Measurements from ENCODE around the gene C2CD5.

C2CD5 gene

DNA sequence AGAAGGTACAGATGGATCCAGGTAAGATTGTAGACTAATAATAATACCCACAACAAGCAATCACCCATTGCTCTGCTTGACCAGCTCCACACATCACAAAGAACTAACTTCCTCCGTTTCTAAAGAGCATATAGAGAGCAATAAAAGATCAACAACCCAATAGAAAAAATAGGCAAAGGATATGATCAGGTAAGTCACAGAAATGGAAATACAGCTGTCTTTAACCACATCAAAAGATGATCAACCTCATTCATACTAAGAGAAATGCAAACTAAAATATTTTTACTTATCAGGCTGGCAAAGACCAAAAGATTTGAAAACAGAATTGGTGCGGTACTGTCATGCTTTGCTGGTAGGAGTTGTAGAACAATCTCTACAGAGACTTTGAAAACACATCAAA lies 8.9 kb downstream of the C2CD5 start:
- Histone ChIP-seq H3K36me3 (ENCODE audit: control insufficient read depth in 4 of 4, insufficient read depth in 4 of 4, low read length in 3 of 4) (peaks cover 4 to 28% (median 16%) of the 10 kb centered on the region in 4 experiments), H3K9me3 (ENCODE audit: control extremely low read depth in 1 of 5, control insufficient read depth in 4 of 5, insufficient read depth in 2 of 5, low read depth in 1 of 5, low read length in 4 of 5) (peaks cover 0 to 10% (median 3%) of the 10 kb centered on the region in 5 experiments), H3K4me1 (ENCODE audit: control extremely low read depth in 1 of 4, control insufficient read depth in 4 of 4, insufficient read depth in 4 of 4, low read length in 3 of 4) (peaks cover 0 to 12% (median 5%) of the 10 kb centered on the region in 4 experiments), H3K27ac (ENCODE audit: insufficient read depth in 1 of 2, low read depth in 1 of 2, low read length in 2 of 2, poor library complexity in 1 of 2, severe bottlenecking in 2 of 2) (no peak overlapping the region), H3K4me3 (ENCODE audit: control insufficient read depth in 1 of 7, extremely low read depth in 1 of 7, insufficient read depth in 4 of 7, low read depth in 2 of 7, low read length in 6 of 7) (no peak overlapping the region), H3K27me3 (replicated peaks in 2 of 5; ENCODE audit: control insufficient read depth in 4 of 5, insufficient read depth in 5 of 5, low read length in 4 of 5) (no peaks in the 10 kb centered on the region)
- CTCF ChIA-PET = no interaction called here
- DNase-seq = no peak
- POLR2A ChIA-PET = interaction anchor here (0.6 kb wide), 1 partner anchor 41 kb away, joined by 4 read pairs; no protein-coding TSS in a partner anchor
- WGBS (ENCODE audit: insufficient coverage) = 100% methylated on average over 1 of the region's 2 CpGs

DNA sequence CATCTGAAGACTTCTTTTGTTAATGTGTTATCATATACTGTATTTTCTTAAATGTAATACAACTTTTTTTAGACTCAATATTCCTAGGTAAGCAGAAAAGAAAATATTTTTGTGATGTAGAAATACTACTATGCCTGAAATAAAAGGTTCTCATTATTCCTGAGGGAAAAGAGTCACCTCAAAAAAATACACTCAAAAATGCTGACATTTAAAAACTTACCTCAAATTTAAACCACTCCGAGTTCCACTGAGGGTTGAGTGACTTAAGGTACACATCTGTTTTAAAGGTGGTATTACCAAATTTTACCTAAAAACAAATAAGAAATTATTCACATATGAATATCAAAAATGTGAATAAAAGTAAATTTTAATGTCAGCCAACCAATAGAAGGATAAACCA lies 9.3 kb downstream of the C2CD5 start:
- CTCF ChIA-PET = no interaction called here
- H3K9me3 ChIP-seq (ENCODE audit: control extremely low read depth in 1 of 5, control insufficient read depth in 4 of 5, insufficient read depth in 2 of 5, low read depth in 1 of 5, low read length in 4 of 5) = peaks cover 0 to 10% (median 3%) of the 10 kb centered on the region in 5 experiments
- WGBS (ENCODE audit: insufficient coverage) = no CpG with 5 or more reads among the region's 1 CpG
- H3K4me1 ChIP-seq (ENCODE audit: control extremely low read depth in 1 of 4, control insufficient read depth in 4 of 4, insufficient read depth in 4 of 4, low read length in 3 of 4) = peaks cover 0 to 12% (median 5%) of the 10 kb centered on the region in 4 experiments
- no peak overlapping the region for H3K27ac ChIP-seq (ENCODE audit: insufficient read depth in 1 of 2, low read depth in 1 of 2, low read length in 2 of 2, poor library complexity in 1 of 2, severe bottlenecking in 2 of 2)
- no peaks in the 10 kb centered on the region for H3K27me3 ChIP-seq (replicated peaks in 2 of 5; ENCODE audit: control insufficient read depth in 4 of 5, insufficient read depth in 5 of 5, low read length in 4 of 5)
- POLR2A ChIA-PET = no interaction called here
- H3K4me3 ChIP-seq (ENCODE audit: control insufficient read depth in 1 of 7, extremely low read depth in 1 of 7, insufficient read depth in 4 of 7, low read depth in 2 of 7, low read length in 6 of 7) = no peak overlapping the region
- no peak for DNase-seq
- H3K36me3 ChIP-seq (ENCODE audit: control insufficient read depth in 4 of 4, insufficient read depth in 4 of 4, low read length in 3 of 4) = peaks cover 4 to 28% (median 16%) of the 10 kb centered on the region in 4 experiments

DNA sequence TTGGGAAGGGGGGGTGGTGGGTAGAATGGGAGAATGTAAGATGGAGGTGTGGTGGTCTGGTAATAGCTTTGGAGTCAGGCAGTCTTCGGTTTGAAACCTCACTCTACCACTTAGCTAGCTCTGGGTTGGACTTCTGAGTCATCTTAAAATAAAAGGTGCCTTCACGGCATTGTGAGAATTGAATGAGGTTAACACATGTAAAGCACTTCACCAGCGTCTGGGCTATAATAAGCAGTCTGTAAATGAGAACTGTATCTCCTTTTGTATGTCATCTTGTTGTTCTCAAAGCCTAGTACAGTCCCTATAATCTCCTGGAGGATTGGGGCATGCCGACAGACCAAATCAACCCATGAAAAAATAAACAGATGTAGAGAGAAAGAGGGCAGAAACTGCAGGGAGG lies 11.2 kb downstream of the C2CD5 start:
- CTCF ChIA-PET = interaction anchor here (0.9 to 1.9 kb wide), 3 partner anchors 11 to 138 kb away, joined by 3 to 9 read pairs (median 3); partner anchors contain the start of gene C2CD5

DNA sequence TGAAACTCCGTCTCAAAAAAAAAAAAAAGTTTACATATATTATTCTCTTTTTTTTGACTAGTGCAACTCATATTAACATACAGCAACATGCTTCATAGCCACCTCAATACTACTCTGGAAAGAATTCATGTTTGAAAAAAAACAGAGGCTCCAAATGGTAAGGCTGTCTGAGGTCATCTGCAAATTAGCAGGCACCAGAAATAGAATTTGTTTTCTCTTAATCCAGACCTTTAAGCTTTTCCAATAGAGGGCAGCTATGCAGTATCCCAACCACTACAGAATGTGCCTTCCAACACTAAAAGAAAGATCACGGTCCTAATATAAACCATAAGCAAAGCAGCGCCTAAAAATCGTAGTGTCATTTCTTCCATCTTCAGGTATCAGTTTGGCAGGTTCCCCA lies 12.0 kb downstream of the C2CD5 start:
- no peaks in the 10 kb centered on the region for H3K27me3 ChIP-seq (replicated peaks in 2 of 5; ENCODE audit: control insufficient read depth in 4 of 5, insufficient read depth in 5 of 5, low read length in 4 of 5)
- ChIA-PET POLR2A (no interaction called here), CTCF (interaction anchor here (0.9 to 5.5 kb wide), 4 partner anchors 12 to 139 kb away, joined by 3 to 45 read pairs (median 6); partner anchors contain the start of gene C2CD5)
- no peak for DNase-seq
- H3K9me3 ChIP-seq (ENCODE audit: control extremely low read depth in 1 of 5, control insufficient read depth in 4 of 5, insufficient read depth in 2 of 5, low read depth in 1 of 5, low read length in 4 of 5) = peaks cover 0 to 7% (median 3%) of the 10 kb centered on the region in 5 experiments
- H3K36me3 ChIP-seq (ENCODE audit: control insufficient read depth in 4 of 4, insufficient read depth in 4 of 4, low read length in 3 of 4) = peaks cover 8 to 28% (median 16%) of the 10 kb centered on the region in 4 experiments
- WGBS (ENCODE audit: insufficient coverage) = 94% methylated on average over 3 of the region's 4 CpGs
- H3K27ac ChIP-seq (ENCODE audit: insufficient read depth in 1 of 2, low read depth in 1 of 2, low read length in 2 of 2, poor library complexity in 1 of 2, severe bottlenecking in 2 of 2) = no peak overlapping the region
- no peak overlapping the region for H3K4me3 ChIP-seq (ENCODE audit: control insufficient read depth in 1 of 7, extremely low read depth in 1 of 7, insufficient read depth in 4 of 7, low read depth in 2 of 7, low read length in 6 of 7)
- no peaks in the 10 kb centered on the region for H3K4me1 ChIP-seq (ENCODE audit: control extremely low read depth in 1 of 4, control insufficient read depth in 4 of 4, insufficient read depth in 4 of 4, low read length in 3 of 4)

More for the DNA sequence above, 11.2 kb downstream of the C2CD5 start:
- peaks cover 4 to 28% (median 16%) of the 10 kb centered on the region in 4 experiments for H3K36me3 ChIP-seq (ENCODE audit: control insufficient read depth in 4 of 4, insufficient read depth in 4 of 4, low read length in 3 of 4)
- WGBS (ENCODE audit: insufficient coverage) = 100% methylated on average over 4 of the region's 4 CpGs
- no peak overlapping the region for H3K4me3 ChIP-seq (ENCODE audit: control insufficient read depth in 1 of 7, extremely low read depth in 1 of 7, insufficient read depth in 4 of 7, low read depth in 2 of 7, low read length in 6 of 7)
- DNase-seq = no peak
- H3K27me3 ChIP-seq (replicated peaks in 2 of 5; ENCODE audit: control insufficient read depth in 4 of 5, insufficient read depth in 5 of 5, low read length in 4 of 5) = no peaks in the 10 kb centered on the region
- no peaks in the 10 kb centered on the region for H3K4me1 ChIP-seq (ENCODE audit: control extremely low read depth in 1 of 4, control insufficient read depth in 4 of 4, insufficient read depth in 4 of 4, low read length in 3 of 4)
- POLR2A ChIA-PET = no interaction called here
- H3K9me3 ChIP-seq (ENCODE audit: control extremely low read depth in 1 of 5, control insufficient read depth in 4 of 5, insufficient read depth in 2 of 5, low read depth in 1 of 5, low read length in 4 of 5) = peaks cover 0 to 7% (median 3%) of the 10 kb centered on the region in 5 experiments
- H3K27ac ChIP-seq (ENCODE audit: insufficient read depth in 1 of 2, low read depth in 1 of 2, low read length in 2 of 2, poor library complexity in 1 of 2, severe bottlenecking in 2 of 2) = no peak overlapping the region

DNA sequence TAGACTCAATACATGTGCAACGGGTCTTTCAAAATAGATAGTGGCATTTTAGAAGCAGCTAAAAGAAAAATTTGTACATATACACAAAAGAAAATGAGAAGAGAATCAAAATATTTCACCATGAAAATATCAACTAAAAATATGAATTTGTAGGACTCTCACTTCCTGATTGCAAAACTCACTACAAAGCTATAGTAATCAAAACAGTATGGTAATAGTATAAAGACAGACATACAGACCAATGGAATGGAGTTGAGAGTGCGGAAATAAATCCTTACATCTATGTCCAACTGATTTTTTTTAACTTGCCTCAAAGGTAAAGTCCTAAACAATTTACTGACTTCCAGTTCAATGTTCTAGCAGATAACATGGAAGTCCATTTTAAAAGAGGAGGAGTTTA lies 13.1 kb downstream of the C2CD5 start:
- Histone ChIP-seq H3K4me3 (ENCODE audit: control insufficient read depth in 1 of 7, extremely low read depth in 1 of 7, insufficient read depth in 4 of 7, low read depth in 2 of 7, low read length in 6 of 7) (no peak overlapping the region), H3K27ac (ENCODE audit: insufficient read depth in 1 of 2, low read depth in 1 of 2, low read length in 2 of 2, poor library complexity in 1 of 2, severe bottlenecking in 2 of 2) (no peak overlapping the region), H3K27me3 (replicated peaks in 2 of 5; ENCODE audit: control insufficient read depth in 4 of 5, insufficient read depth in 5 of 5, low read length in 4 of 5) (no peaks in the 10 kb centered on the region), H3K36me3 (ENCODE audit: control insufficient read depth in 4 of 4, insufficient read depth in 4 of 4, low read length in 3 of 4) (peaks cover 8 to 33% (median 18%) of the 10 kb centered on the region in 4 experiments), H3K9me3 (ENCODE audit: control extremely low read depth in 1 of 5, control insufficient read depth in 4 of 5, insufficient read depth in 2 of 5, low read depth in 1 of 5, low read length in 4 of 5) (peaks cover 0 to 7% (median 3%) of the 10 kb centered on the region in 5 experiments), H3K4me1 (ENCODE audit: control extremely low read depth in 1 of 4, control insufficient read depth in 4 of 4, insufficient read depth in 4 of 4, low read length in 3 of 4) (no peaks in the 10 kb centered on the region)
- WGBS (ENCODE audit: insufficient coverage) = no CpG with 5 or more reads among the region's 2 CpGs
- CTCF ChIA-PET = interaction anchor here (0.7 to 5.5 kb wide), 9 partner anchors 13 to 141 kb away, joined by 3 to 45 read pairs (median 3); no protein-coding TSS in a partner anchor
- POLR2A ChIA-PET = no interaction called here
- DNase-seq = no peak

DNA sequence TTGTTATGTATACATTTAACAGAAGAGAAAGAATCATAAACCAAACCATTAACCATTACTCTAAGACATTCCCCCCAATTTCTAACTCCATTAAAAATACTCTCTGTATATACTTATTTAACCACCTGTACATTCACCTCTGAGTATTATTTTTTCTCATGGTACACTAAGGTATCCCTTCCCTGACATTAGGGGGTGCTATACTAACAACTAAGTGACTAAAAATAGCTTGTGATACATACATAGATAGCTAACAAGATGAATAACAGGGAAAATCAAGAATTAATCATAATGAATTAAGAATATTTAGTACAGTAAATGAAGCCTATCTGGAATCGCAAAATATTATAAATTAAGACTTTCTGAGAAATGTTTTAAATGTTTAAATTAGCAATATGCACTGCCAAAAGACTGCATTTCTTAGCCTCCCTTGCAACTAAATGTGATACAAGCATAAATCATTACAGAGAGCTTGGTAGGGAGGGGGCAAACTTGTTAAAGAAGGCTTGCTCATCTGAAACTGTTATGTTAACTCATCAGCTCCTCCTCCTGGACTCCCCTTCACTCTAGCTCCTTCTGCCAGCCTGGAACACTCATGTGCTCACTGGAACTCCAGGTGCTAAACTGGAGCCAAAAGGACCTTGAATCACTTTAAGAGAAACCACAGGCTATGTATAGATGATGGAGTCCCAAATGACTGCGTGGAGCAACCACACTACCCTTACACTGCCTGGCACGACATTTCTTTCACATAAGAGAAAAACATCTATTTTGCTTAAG lies 14.9 kb downstream of the C2CD5 start:
- Histone ChIP-seq H3K4me3 (ENCODE audit: control insufficient read depth in 1 of 7, extremely low read depth in 1 of 7, insufficient read depth in 4 of 7, low read depth in 2 of 7, low read length in 6 of 7) (no peak overlapping the region), H3K27ac (ENCODE audit: insufficient read depth in 1 of 2, low read depth in 1 of 2, low read length in 2 of 2, poor library complexity in 1 of 2, severe bottlenecking in 2 of 2) (no peak overlapping the region), H3K4me1 (ENCODE audit: control extremely low read depth in 1 of 4, control insufficient read depth in 4 of 4, insufficient read depth in 4 of 4, low read length in 3 of 4) (no peaks in the 10 kb centered on the region), H3K9me3 (ENCODE audit: control extremely low read depth in 1 of 5, control insufficient read depth in 4 of 5, insufficient read depth in 2 of 5, low read depth in 1 of 5, low read length in 4 of 5) (peaks cover 0 to 7% (median 3%) of the 10 kb centered on the region in 5 experiments), H3K27me3 (replicated peaks in 2 of 5; ENCODE audit: control insufficient read depth in 4 of 5, insufficient read depth in 5 of 5, low read length in 4 of 5) (no peaks in the 10 kb centered on the region), H3K36me3 (ENCODE audit: control insufficient read depth in 4 of 4, insufficient read depth in 4 of 4, low read length in 3 of 4) (peaks cover 8 to 39% (median 20%) of the 10 kb centered on the region in 4 experiments)
- WGBS (ENCODE audit: insufficient coverage) = no CpG with 5 or more reads among the region's 3 CpGs
- ChIA-PET CTCF (interaction anchor here (0.6 to 5.5 kb wide), 14 partner anchors 10 to 142 kb away, joined by 3 to 45 read pairs (median 4); partner anchors contain the start of gene C2CD5), POLR2A (interaction anchor here (1.0 kb wide), 1 partner anchor 15 kb away, joined by 3 read pairs; the partner anchor contains the start of gene C2CD5)
- DNase-seq = peak; percentile 49 to 66 (median 59)

DNA sequence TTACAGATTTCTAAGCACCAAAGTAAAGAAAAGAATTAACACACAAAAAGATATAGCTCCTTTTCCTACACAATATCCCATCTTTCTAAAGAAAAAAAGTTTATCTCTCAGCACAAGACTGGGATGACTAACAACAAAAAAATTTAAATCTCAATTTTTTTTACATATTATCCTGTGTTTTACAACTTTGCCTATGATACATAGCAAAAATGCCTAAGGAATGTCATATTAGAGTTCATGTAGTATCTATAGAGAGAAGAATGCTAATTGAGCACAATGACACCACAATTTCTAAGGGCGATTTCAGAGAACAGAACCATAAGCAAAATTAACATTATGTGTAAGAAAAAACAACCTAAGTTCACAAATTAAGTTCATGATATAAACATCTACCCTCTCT lies 16.3 kb downstream of the C2CD5 start:
- no peak overlapping the region for H3K27ac ChIP-seq (ENCODE audit: insufficient read depth in 1 of 2, low read depth in 1 of 2, low read length in 2 of 2, poor library complexity in 1 of 2, severe bottlenecking in 2 of 2)
- no CpG with 5 or more reads among the region's 1 CpG for WGBS (ENCODE audit: insufficient coverage)
- no peak for DNase-seq

More for the DNA sequence above, 16.3 kb downstream of the C2CD5 start:
- Histone ChIP-seq H3K27me3 (replicated peaks in 2 of 5; ENCODE audit: control insufficient read depth in 4 of 5, insufficient read depth in 5 of 5, low read length in 4 of 5) (no peaks in the 10 kb centered on the region), H3K36me3 (ENCODE audit: control insufficient read depth in 4 of 4, insufficient read depth in 4 of 4, low read length in 3 of 4) (peaks cover 14 to 42% (median 23%) of the 10 kb centered on the region in 4 experiments), H3K4me3 (ENCODE audit: control insufficient read depth in 1 of 7, extremely low read depth in 1 of 7, insufficient read depth in 4 of 7, low read depth in 2 of 7, low read length in 6 of 7) (no peak overlapping the region), H3K4me1 (ENCODE audit: control extremely low read depth in 1 of 4, control insufficient read depth in 4 of 4, insufficient read depth in 4 of 4, low read length in 3 of 4) (no peaks in the 10 kb centered on the region), H3K9me3 (ENCODE audit: control extremely low read depth in 1 of 5, control insufficient read depth in 4 of 5, insufficient read depth in 2 of 5, low read depth in 1 of 5, low read length in 4 of 5) (peaks cover 0 to 6% (median 3%) of the 10 kb centered on the region in 5 experiments)
- ChIA-PET POLR2A (no interaction called here), CTCF (interaction anchor here (1.0 to 5.5 kb wide), 5 partner anchors 18 to 143 kb away, joined by 4 to 45 read pairs (median 13); partner anchors contain the start of gene C2CD5)
